ENCODE results near the gene TTC27.
"Not testable (repeated sequence)": the region's sequence is repeated elsewhere in the genome, so short reads cannot be mapped to it uniquely, and the experiment has no call there.

The TTC27 gene

GRCh38 chr2:32720771-32721170 lies 92.9 kb downstream of the TTC27 start:
- DNase-seq, result no peak

DNA sequence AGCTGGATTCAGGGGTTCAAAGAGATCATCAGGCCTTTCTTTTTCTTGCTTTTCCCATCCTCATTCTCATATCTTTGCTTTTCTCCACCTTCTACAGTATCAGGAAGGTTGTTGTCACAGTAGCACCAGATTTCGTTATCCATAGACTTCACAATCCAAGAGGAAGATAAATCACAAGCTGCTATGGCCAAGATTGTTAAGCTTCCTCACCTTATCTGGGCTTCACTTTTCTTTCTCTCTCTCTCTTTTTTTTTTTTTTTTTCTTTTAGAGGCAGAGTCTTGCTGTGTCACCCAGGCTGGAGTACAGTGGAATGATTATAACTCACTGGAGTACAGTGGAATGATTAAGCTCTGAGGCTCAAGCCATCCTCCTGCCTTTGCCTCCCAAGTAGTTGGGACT lies 93.5 kb downstream of the TTC27 start:
- peak; percentile 29 for DNase-seq

DNA sequence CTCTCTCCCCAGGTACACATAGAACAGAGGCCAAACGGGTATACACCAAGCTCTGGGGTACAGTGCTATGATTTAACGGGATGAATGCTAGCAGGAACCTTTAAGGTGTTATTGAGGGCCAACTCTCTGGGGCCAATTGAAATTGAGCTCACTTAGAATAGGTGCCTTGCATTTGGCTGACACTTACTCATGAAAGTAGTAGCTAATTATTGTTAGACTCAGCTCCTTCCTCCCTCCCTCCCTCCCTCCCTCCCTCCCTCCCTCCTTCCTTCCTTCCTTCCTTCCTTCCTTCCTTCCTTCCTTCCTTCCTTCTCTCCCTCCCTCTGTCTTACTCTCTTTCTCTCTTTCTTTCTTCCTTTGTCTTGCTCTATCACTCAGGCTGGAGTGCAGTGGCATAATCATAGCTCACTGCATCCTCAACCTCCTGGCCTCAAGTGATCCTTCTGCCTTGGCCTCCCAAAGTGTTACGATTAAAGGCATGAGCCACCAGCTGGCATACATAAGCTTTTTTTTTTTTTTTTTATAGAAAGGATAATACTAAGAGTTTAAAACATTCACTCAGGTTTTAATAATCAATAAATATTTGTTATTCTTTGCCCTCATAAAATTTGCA lies 95.7 kb downstream of the TTC27 start:
- no peak for DNase-seq

GRCh38 chr2:32726678-32727077 lies 98.8 kb downstream of the TTC27 start:
- DNase-seq, result not testable (repeated sequence)

GRCh38 chr2:32727157-32727556 lies 99.3 kb downstream of the TTC27 start:
- DNase-seq, result no peak

DNA sequence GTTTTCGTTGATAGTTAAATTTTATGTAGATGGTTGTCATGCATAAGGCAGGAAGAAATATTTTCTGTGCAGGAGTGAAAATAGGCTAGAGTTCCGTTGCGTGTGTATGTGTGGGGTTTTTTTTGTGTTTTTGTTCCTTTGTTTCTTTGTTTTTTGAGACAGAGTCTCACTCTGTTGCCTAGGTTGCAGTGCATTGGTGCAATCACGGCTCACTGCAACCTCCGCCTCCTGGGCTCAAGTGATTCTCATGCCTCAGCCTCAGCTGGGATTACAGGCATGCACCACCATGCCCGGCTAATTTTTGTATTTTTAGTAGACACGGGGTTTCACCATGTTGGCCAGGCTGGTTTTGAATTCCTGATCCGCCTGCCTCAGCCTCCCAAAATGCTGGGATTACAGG lies 103.1 kb downstream of the TTC27 start:
- DNase-seq, result not testable (repeated sequence)

- peak; percentile 31 for DNase-seq
These were observed 104.3 kb downstream of the TTC27 start for GRCh38 chr2:32732120-32732519.

DNA sequence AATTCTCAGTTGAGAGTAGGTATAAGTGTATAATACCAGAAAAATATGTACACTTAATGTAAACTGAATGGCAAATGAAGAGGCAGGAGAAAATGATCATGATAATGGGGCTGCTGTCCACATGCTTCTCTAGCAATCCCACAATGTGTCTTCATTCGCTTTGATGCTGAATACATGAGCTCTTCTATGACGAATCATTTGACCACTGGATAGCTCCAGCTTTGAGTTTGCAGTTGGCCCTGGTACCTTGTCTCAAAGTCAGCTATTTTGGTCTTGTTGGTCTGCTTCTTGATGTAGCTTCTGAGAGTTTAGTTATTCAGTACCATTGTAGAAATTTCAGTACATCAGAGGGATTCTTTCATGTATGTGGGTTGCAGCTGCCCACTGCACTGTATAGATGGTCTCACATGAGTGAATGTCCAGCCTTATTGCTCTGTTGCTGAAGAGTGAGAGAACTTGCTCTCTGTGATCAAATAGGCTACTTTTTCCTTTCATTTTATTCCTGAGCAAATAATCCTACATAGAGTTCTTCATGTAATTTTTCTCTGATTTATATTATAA lies 105.1 kb downstream of the TTC27 start:
- no peak for DNase-seq

GRCh38 chr2:32735348-32735747 lies 107.5 kb downstream of the TTC27 start:
- peak; percentile 67 for DNase-seq

DNA sequence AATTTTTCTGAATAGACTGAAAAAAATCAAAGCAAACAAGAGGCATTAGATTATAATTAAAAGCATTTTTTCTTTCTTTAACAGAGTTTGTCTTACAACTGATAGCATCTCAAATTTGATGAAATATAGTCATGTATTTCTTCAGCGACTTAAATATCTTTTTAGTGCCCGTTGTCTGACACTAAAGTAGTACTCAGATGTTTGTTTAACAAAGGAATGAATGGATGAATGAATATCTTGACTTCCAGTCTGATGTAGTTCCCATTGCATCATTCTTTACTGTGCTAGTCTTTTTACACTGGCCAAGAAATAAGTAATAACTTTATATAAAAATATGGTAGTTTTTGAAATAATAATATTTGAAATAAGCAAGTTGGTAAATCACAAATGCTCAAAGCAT lies 111.1 kb downstream of the TTC27 start:
- no peak for DNase-seq

DNA sequence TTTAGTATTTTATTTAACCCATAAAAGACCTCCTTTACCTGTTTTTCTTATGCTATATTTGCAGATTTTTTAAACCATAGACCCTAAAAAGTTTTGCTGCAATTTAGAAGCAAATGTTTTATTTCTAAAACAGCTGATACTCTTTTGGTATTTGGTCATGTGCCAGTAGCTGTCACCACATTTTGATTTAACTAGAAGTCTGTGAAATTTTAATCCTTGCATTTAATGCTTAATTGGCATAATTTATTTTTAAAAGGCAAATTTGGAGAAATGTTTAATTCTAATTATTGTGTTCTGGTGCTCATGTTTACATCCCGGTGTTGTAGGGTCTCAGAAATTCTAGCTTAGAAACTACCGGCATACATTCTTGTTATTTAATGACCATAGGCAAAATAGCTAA lies 111.8 kb downstream of the TTC27 start:
- DNase-seq, result no peak

GRCh38 chr2:32741575-32741974 lies 113.7 kb downstream of the TTC27 start:
- no peak for DNase-seq

DNA sequence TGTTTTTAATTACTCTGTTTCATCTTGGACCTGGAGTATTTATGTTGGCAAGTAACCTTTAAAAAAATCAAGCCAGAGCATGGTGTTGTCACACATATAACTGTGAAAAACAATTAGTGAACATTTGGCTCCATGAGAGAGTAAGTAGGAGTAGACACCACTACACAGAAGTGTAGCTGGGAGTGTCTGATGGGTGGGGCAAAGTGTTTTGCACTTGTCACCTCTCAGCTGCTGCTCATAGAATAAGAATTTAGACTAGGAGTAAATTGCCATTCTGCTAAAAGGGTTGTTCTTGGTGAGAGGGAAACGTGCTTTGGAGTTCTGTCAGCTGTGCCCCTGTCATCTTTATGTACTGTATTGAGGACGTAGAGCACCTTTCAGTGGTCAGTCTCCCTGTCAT lies 114.5 kb downstream of the TTC27 start:
- DNase-seq, result no peak

GRCh38 chr2:32743480-32744236 lies 115.8 kb downstream of the TTC27 start:
- no peak for DNase-seq

- DNase-seq, result no peak
These were observed 117.3 kb downstream of the TTC27 start for GRCh38 chr2:32745191-32745590.

DNA sequence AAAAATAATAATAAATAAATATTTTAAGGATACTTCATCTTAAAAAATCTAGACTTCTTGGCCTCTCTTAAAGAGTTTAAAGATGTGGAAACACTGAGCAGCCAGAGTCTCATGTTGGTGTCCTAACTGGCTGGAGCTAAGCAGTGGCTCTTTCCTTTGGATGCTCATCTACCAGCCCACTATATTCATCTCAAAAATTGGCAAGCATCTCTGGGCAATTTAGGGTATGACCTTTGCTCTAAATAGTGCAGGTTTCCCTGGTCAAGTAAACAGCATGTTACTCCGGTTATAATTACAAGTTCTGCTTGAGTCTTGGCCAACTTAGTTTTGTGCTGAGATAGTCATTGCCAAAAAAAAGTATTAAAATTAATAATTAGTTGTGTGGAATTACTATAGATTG lies 117.8 kb downstream of the TTC27 start:
- DNase-seq, result no peak

DNA sequence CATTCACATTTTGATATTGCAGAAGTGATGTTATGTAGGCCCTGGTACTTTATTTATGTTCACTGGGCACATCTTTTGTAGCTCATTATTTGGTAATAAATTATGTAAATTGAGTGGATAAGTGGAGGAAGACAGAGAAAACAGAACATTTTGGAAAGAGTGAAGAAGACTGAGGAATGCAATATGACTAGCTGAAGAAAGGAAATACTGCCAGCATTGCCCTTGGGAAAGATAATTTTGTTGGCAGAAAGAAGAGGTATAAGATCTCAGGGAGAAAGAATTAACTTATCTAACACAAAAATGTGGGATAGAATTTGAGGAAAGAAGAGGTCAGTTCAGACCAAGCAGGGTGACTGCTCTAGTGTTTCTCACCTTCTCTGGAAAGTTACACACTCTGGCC lies 118.8 kb downstream of the TTC27 start:
- DNase-seq, result no peak

DNA sequence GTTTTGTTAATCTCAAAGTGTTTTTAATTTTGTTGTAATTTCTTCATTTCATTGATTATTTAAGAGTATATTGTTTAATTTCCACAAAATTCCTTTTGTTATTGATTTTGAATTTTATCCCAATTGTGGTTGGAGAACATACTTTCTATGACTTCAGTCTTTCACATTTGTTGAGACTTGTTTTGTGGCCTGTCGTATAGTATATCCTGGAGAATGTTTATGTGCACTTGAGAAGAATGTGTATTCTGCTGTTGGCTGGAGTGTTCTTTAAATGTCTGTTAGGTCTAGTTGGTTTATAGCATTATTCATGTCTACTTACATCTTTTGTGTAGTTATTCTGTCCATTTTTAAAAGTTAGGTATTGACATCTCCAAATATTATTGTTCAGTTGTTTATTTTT lies 120.3 kb downstream of the TTC27 start:
- DNase-seq, result no peak

- no peak for DNase-seq
These were observed 123.0 kb downstream of the TTC27 start for GRCh38 chr2:32750880-32751279.

GRCh38 chr2:32752205-32752604 lies 124.4 kb downstream of the TTC27 start:
- no peak for DNase-seq

DNA sequence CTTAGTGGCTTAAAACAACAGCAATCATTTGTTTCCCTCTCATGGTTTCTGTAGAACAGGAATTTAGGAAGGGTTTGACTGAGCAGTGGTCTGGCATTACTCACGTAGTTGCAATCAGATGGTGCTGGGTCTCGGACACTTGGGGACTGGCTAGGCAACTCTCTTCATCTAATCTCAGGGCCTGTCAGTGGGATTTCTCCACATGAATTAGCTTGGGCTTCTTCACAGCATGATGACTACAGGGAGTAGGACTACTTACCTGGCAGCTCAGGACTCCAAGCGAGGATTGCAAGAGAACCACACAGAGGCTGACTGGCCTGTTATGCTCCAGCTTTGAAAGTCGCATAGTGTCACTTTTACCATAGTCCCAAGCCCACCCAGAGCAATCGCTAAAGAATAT lies 125.1 kb downstream of the TTC27 start:
- DNase-seq, result no peak

DNA sequence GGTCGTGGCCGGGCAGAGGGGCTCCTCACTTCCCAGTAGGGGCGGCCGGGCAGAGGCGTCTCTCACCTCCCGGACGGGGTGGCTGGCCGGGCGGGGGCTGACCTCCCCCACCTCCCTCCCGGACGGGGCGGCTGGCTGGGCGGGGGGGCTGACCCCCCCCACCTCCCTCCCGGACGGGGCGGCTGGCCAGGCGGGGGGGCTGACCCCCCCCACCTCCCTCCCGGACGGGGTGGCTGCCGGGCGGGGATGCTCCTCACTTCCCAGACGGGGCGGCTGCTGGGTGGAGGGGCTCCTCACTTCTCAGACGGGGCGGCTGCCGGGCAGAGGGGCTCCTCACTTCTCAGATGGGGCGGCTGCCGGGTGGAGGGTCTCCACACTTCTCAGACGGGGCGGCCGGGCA lies 126.8 kb downstream of the TTC27 start:
- DNase-seq, result not testable (repeated sequence)

GRCh38 chr2:32755666-32756065 lies 127.8 kb downstream of the TTC27 start:
- DNase-seq, result no peak

DNA sequence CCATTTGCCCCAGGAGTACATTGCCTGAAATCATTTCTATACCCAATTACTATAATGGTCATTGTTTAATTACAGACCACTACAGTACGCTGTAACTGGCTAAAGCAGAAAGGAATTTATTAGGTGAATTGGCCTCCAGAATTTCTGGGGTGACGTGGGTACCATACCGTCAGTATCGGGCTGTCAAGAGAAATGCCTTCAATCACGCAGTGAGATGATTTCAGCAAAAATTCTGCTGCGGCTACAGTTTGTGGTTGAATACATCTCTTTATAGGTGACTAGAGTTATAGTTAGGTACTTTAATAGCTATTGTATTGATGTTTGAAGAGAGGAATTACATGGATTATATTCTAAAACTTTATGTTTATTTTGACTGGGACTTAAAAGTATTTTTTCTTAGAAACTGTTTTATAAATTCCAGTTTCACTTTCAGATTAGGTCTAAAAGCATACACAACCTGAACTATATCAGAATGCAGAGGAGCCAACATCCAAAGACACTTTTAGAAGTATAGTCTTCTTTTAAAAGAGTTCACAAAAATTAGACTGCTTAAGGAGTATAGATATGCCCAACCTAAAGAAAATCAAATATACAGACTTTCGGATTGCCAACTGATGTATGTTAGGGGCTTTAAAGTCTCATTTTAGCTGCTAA lies 128.4 kb downstream of the TTC27 start:
- DNase-seq, result no peak

Data from hematopoietic multipotent progenitor cell treated with erythropoietin and hydrocortisone succinate and interleukin-3 and kit ligand, for 4 days (in vitro differentiated cells).